ENCODE results near the gene TAS2R31.
"Not testable (repeated sequence)": the region's sequence is repeated elsewhere in the genome, so short reads cannot be mapped to it uniquely, and the experiment has no call there.

The TAS2R31 gene, protein sequence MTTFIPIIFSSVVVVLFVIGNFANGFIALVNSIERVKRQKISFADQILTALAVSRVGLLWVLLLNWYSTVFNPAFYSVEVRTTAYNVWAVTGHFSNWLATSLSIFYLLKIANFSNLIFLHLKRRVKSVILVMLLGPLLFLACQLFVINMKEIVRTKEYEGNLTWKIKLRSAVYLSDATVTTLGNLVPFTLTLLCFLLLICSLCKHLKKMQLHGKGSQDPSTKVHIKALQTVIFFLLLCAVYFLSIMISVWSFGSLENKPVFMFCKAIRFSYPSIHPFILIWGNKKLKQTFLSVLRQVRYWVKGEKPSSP

GRCh38 chr12:11031307-11031706 lies at the start of gene TAS2R31:
Gene TAS2R31, minus strand, starts transcription at chr12:11031407. Its CDS starts 72 bp downstream, at chr12:11031335.
- no peak within 1 kb of the TSS for H3K27ac Mint-ChIP-seq
- ATAC-seq (no peak), DNase-seq (ENCODE audit: low spot score in 2 of 2) (no peak)
- no peaks in the 10 kb centered on the region for H3K4me1 Mint-ChIP-seq
- no peaks in the 10 kb centered on the region for H3K36me3 Mint-ChIP-seq
- H3K9me3 Mint-ChIP-seq, result no peaks in the 10 kb centered on the region
- H3K4me3 Mint-ChIP-seq, result no peak within 1 kb of the TSS

- H3K27ac Mint-ChIP-seq, result no peak overlapping the region
- DNase-seq (ENCODE audit: low spot score in 2 of 2) (no peak), ATAC-seq (no peak)
- H3K4me1 Mint-ChIP-seq, result peaks cover 14% of the 10 kb centered on the region
- H3K9me3 Mint-ChIP-seq, result peaks cover 8% of the 10 kb centered on the region
- H3K4me3 Mint-ChIP-seq, result no peak overlapping the region
- no peaks in the 10 kb centered on the region for H3K36me3 Mint-ChIP-seq
Measured at GRCh38 chr12:11078246-11078645, 47.0 kb upstream of the TAS2R31 start.

DNA sequence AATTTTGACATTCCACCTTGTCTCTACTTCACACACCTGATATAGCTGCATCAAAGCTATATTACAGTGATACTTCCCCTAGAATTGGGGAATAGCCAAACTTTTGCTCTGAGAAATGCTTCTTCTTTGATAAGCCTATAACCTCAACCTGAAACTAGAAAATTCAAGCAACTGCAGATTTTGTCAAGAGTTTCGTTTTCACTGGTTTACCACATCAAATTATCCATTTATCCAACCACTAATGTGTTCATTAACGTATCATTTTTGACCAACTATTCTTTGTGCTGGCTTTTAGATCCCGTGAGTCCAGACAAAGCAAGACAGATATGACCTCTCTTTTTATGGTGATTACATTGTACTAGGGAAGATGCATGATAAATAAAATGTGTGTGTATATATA lies 44.4 kb upstream of the TAS2R31 start:
- Mint-ChIP-seq H3K36me3 (no peaks in the 10 kb centered on the region), H3K4me1 (peaks cover 15% of the 10 kb centered on the region), H3K9me3 (peaks cover 3% of the 10 kb centered on the region), H3K27ac (no peak overlapping the region), H3K4me3 (no peak overlapping the region)
- ATAC-seq (no peak), DNase-seq (ENCODE audit: low spot score in 2 of 2) (no peak)

- DNase-seq (ENCODE audit: low spot score in 2 of 2) (no peak), ATAC-seq (no peak)
- Mint-ChIP-seq H3K4me3 (no peak overlapping the region), H3K9me3 (no peaks in the 10 kb centered on the region), H3K4me1 (peaks cover 10% of the 10 kb centered on the region), H3K27ac (no peak overlapping the region), H3K36me3 (peaks cover 6% of the 10 kb centered on the region)
Measured at GRCh38 chr12:11071414-11071813, 40.2 kb upstream of the TAS2R31 start.

GRCh38 chr12:11070999-11071398 lies 39.8 kb upstream of the TAS2R31 start:
- no peak for ATAC-seq
- H3K27ac Mint-ChIP-seq, result no peak overlapping the region
- no peak overlapping the region for H3K4me3 Mint-ChIP-seq
- DNase-seq (ENCODE audit: low spot score in 2 of 2), result no peak
- no peaks in the 10 kb centered on the region for H3K9me3 Mint-ChIP-seq
- peaks cover 6% of the 10 kb centered on the region for H3K36me3 Mint-ChIP-seq
- peaks cover 10% of the 10 kb centered on the region for H3K4me1 Mint-ChIP-seq

DNA sequence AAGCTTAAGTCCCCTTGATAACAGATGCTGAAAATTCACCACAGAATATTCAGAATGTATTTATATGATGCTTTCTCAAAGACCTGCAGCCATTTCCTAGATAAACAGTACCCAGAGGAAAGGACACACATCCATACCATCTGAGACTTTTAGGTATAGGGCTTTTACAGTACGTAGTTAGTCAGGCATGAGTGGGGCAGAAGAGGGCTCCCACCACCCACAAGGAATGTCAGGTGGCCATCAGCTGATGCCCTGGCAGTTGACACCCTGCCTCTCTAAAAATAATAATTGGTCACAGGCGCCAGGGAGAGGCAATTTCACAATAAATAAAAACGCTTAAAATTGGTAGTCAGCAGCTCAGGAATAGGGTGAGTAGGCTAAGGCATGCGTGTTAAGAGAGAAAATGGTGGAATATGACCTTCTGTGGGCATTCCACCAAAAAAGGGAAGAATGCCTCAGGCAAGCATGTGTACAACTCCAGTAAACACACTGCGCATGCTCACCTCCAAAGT lies 38.7 kb upstream of the TAS2R31 start:
- Mint-ChIP-seq H3K36me3 (peaks cover 6% of the 10 kb centered on the region), H3K4me1 (peaks cover 10% of the 10 kb centered on the region), H3K9me3 (no peaks in the 10 kb centered on the region), H3K4me3 (no peak overlapping the region), H3K27ac (no peak overlapping the region)
- no peak for DNase-seq (ENCODE audit: low spot score in 2 of 2)
- no peak for ATAC-seq

- Mint-ChIP-seq H3K4me3 (no peak overlapping the region), H3K27ac (no peak overlapping the region), H3K9me3 (no peaks in the 10 kb centered on the region), H3K36me3 (peaks cover 6% of the 10 kb centered on the region), H3K4me1 (peaks cover 10% of the 10 kb centered on the region)
- no peak for ATAC-seq
- DNase-seq (ENCODE audit: low spot score in 2 of 2), result no peak
Measured at GRCh38 chr12:11067514-11067913, 36.3 kb upstream of the TAS2R31 start.

DNA sequence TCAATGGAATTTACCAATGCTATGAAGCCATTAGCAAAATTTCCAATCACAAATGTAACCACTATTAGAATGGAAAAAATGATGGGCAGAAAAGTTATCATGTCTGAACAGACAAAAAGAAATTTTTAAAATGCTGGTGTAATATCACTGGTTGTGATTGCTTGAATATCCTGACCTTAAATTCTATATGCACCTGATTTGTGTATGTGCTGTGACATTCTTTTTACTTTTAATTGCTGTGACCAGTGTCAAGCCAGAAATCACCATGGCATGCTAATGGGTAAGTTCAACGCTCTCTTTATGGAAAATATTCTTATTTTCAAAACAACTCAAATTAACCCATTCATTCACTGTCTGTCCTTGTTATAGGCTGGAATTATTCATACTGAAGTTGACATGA lies 31.0 kb upstream of the TAS2R31 start, which contains the start of gene TAS2R46:
Gene TAS2R46, minus strand, starts transcription at position 101 of the 400 bp plus-strand sequence. Its CDS starts 0 bp downstream, at position 101.
- H3K4me3 Mint-ChIP-seq; H3K27ac Mint-ChIP-seq; H3K36me3 Mint-ChIP-seq; DNase-seq (ENCODE audit: low spot score in 2 of 2); ATAC-seq; H3K9me3 Mint-ChIP-seq; H3K4me1 Mint-ChIP-seq: not testable (repeated sequence)

GRCh38 chr12:11059784-11060183 lies 28.6 kb upstream of the TAS2R31 start:
- ATAC-seq (no peak), DNase-seq (ENCODE audit: low spot score in 2 of 2) (no peak)
- no peaks in the 10 kb centered on the region for H3K9me3 Mint-ChIP-seq
- peaks cover 6% of the 10 kb centered on the region for H3K36me3 Mint-ChIP-seq
- H3K4me3 Mint-ChIP-seq, result no peak overlapping the region
- no peaks in the 10 kb centered on the region for H3K4me1 Mint-ChIP-seq
- no peak overlapping the region for H3K27ac Mint-ChIP-seq

- Mint-ChIP-seq H3K4me3 (no peak overlapping the region), H3K36me3 (peaks cover 6% of the 10 kb centered on the region), H3K27ac (no peak overlapping the region), H3K4me1 (no peaks in the 10 kb centered on the region), H3K9me3 (no peaks in the 10 kb centered on the region)
- DNase-seq (ENCODE audit: low spot score in 2 of 2), result no peak
- no peak for ATAC-seq
Measured at GRCh38 chr12:11059041-11059440, 27.8 kb upstream of the TAS2R31 start.

DNA sequence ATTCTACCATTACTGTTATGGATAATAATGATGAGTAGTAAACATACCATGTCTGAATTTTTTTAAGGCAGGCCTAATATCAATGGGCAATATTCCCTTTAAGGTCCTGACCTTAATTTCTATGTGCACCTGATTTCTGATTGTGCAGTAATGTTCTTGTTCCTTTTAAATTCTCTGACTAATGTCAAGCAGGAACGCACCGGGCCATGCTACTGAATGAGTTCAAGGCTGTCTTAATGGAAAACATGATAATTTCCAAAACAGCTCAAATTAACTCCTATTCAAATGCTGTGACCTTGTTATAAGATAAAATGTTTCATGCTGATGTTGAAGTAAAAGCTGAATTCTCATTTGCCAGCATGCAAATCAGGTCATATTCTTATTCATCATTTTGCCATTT lies 24.1 kb upstream of the TAS2R31 start:
- DNase-seq (ENCODE audit: low spot score in 2 of 2), result no peak
- Mint-ChIP-seq H3K9me3 (peaks cover 5% of the 10 kb centered on the region), H3K4me1 (no peaks in the 10 kb centered on the region), H3K4me3 (no peak overlapping the region), H3K27ac (no peak overlapping the region), H3K36me3 (peaks cover 9% of the 10 kb centered on the region)
- ATAC-seq, result no peak

GRCh38 chr12:11049806-11050531 lies 18.8 kb upstream of the TAS2R31 start:
- not testable (repeated sequence) for H3K9me3 Mint-ChIP-seq; H3K27ac Mint-ChIP-seq; ATAC-seq; H3K4me1 Mint-ChIP-seq; DNase-seq (ENCODE audit: low spot score in 2 of 2); H3K4me3 Mint-ChIP-seq
- peaks cover 18% of the 10 kb centered on the region for H3K36me3 Mint-ChIP-seq

DNA sequence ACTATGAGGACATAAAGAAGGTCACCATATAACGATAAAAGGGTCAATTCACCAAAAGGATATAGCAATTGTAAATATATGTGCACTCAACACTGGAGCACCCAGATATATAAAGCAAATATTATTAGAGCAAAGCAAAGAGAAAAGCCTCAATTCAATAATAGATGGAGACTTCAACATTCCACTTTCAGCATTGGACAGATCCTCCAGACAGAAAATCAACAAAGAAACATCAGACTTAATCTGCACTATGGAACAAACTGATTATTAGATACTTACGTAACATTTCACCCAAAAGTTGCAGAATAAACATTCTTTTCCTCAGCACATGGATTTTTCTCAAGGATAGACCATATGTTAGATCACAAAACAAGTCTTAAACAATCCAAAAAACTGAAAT lies 10.2 kb upstream of the TAS2R31 start:
- not testable (repeated sequence) for H3K4me3 Mint-ChIP-seq; DNase-seq (ENCODE audit: low spot score in 2 of 2)
- H3K36me3 Mint-ChIP-seq, result peaks cover 25% of the 10 kb centered on the region

GRCh38 chr12:11040162-11040561 lies 9.0 kb upstream of the TAS2R31 start:
- H3K4me1 Mint-ChIP-seq, result peaks cover 11% of the 10 kb centered on the region
- H3K9me3 Mint-ChIP-seq, result no peaks in the 10 kb centered on the region
- no peak overlapping the region for H3K4me3 Mint-ChIP-seq
- peak overlapping the region; percentile 43 for H3K27ac Mint-ChIP-seq
- H3K36me3 Mint-ChIP-seq, result peaks cover 20% of the 10 kb centered on the region
- no peak for ATAC-seq
- DNase-seq (ENCODE audit: low spot score in 2 of 2), result no peak

More for the DNA sequence above, 10.2 kb upstream of the TAS2R31 start:
- not testable (repeated sequence) for ATAC-seq, H3K27ac Mint-ChIP-seq, H3K9me3 Mint-ChIP-seq
- peaks cover 11% of the 10 kb centered on the region for H3K4me1 Mint-ChIP-seq

GRCh38 chr12:11039171-11039570 lies 8.0 kb upstream of the TAS2R31 start:
- H3K4me3 Mint-ChIP-seq, result no peak overlapping the region
- H3K4me1 Mint-ChIP-seq, result peaks cover 10% of the 10 kb centered on the region
- no peak overlapping the region for H3K27ac Mint-ChIP-seq
- peaks cover 20% of the 10 kb centered on the region for H3K36me3 Mint-ChIP-seq
- H3K9me3 Mint-ChIP-seq, result no peaks in the 10 kb centered on the region
- DNase-seq (ENCODE audit: low spot score in 2 of 2) (no peak), ATAC-seq (no peak)

- ATAC-seq, result peak; percentile 85
Measured at GRCh38 chr12:11033959-11034358, 2.8 kb upstream of the TAS2R31 start.

More at GRCh38 chr12:11033959-11034358, 2.8 kb upstream of the TAS2R31 start:
- not testable (repeated sequence) for H3K4me1 Mint-ChIP-seq; H3K36me3 Mint-ChIP-seq; H3K4me3 Mint-ChIP-seq; DNase-seq (ENCODE audit: low spot score in 2 of 2); H3K27ac Mint-ChIP-seq; H3K9me3 Mint-ChIP-seq
